Measurements from ENCODE around the gene ZNF408.

GRCh38 chr11:46723359-46723680, 22.5 kb downstream of the ZNF408 start:
- no peak for TF ChIP-seq CTCF (optimal IDR thresholded peaks at IDR 0.05 in 1 of 3, IDR thresholded peaks at IDR 0.05 in 1 of 3, conservative IDR thresholded peaks at IDR 0.05 in 1 of 3; ENCODE audit: extremely low read depth in 1 of 3, insufficient read depth in 2 of 3, low read length in 3 of 3)
- TF ChIP-seq EZH2 (IDR thresholded peaks at IDR 0.05; ENCODE audit: low read length): no peak

Measured in keratinocyte (primary cell).